ENCODE results near the gene LYRM4. TPM values are rescaled to one million over a fixed set of nuclear protein-coding genes. Genes with fewer than 3 reads are reported as not detected.

The LYRM4 gene
- total RNA-seq, 4 donors from 2014 or later: 16.9 to 20.9 (median 18.4) TPM

DNA sequence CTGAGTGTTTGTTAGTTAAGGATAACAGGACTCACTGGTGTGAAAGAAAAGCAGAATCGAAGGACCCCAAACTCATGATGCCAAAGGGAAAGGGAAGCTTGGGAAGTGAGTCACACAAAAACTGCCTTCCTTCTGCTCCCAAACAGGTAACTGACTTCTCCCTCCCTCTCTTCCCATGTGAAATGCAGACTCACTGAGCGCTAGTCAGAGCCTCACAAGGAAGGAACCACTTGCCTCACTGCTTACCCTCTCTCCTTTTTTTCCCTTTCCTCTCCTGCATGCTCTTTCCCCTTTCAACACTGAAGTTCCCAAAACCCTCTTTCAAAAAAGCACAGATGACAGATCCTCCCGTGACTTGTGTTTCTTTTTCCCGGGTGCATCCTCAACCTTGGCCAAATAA is 56.4 kb downstream of the LYRM4 start:
- Histone ChIP-seq H3K4me1 (peaks cover 55 to 70% (median 58%) of the 10 kb centered on the region in 4 donors), H3K9me3 (no peaks in the 10 kb centered on the region), H3K4me3 (no peak overlapping the region), H3K27me3 (no peaks in the 10 kb centered on the region), H3K36me3 (no peaks in the 10 kb centered on the region), H3K27ac (replicated peaks in 1 of 4) (peak overlapping the region; percentile 57 to 76 (median 62))
- TF ChIP-seq, protein P1, sequence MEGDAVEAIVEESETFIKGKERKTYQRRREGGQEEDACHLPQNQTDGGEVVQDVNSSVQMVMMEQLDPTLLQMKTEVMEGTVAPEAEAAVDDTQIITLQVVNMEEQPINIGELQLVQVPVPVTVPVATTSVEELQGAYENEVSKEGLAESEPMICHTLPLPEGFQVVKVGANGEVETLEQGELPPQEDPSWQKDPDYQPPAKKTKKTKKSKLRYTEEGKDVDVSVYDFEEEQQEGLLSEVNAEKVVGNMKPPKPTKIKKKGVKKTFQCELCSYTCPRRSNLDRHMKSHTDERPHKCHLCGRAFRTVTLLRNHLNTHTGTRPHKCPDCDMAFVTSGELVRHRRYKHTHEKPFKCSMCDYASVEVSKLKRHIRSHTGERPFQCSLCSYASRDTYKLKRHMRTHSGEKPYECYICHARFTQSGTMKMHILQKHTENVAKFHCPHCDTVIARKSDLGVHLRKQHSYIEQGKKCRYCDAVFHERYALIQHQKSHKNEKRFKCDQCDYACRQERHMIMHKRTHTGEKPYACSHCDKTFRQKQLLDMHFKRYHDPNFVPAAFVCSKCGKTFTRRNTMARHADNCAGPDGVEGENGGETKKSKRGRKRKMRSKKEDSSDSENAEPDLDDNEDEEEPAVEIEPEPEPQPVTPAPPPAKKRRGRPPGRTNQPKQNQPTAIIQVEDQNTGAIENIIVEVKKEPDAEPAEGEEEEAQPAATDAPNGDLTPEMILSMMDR (IDR thresholded peaks at IDR 0.05): no peak
- TF ChIP-seq EP300 (IDR thresholded peaks at IDR 0.05) (no peak), POLR2AphosphoS5 (IDR thresholded peaks at IDR 0.05) (no peak)
- intact Hi-C loops (cut with DNase I): no loop called here
- no peak for DNase-seq (ENCODE audit: extremely low spot score)
- 78% methylated on average over 4 of the region's 4 CpGs for WGBS

DNA sequence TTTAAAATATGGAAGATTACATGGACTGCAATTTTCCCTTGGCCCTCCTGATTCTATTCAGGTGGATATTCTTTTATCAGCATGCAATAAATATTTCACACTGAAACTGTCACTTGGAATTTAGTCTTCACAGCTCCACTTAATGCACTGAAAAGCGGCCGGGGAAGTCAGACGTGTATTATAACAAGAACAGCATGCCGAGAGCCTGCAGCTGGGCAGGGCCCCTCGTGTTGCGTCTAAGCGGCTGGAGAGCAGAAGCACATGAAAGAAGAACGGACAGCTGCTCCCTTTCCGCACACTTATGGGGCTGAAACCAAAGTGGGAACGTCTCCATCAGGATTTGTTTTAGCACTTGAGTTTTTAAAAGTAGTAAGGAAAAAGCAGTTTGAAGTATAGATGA is 57.2 kb downstream of the LYRM4 start:
- H3K36me3 ChIP-seq: no peaks in the 10 kb centered on the region
- intact Hi-C loops (cut with DNase I): no loop called here
- peaks cover 50 to 63% (median 55%) of the 10 kb centered on the region in 4 donors for H3K4me1 ChIP-seq
- no peak overlapping the region for H3K4me3 ChIP-seq
- 89% methylated on average over 10 of the region's 10 CpGs for WGBS
- no peak for DNase-seq (ENCODE audit: extremely low spot score)
- no peaks in the 10 kb centered on the region for H3K9me3 ChIP-seq
- TF ChIP-seq, protein P1 (IDR thresholded peaks at IDR 0.05): no peak
- peak overlapping the region in 2 of 4 donors; percentile 66 to 76 for H3K27ac ChIP-seq (replicated peaks in 1 of 4)
- H3K27me3 ChIP-seq: no peaks in the 10 kb centered on the region

DNA sequence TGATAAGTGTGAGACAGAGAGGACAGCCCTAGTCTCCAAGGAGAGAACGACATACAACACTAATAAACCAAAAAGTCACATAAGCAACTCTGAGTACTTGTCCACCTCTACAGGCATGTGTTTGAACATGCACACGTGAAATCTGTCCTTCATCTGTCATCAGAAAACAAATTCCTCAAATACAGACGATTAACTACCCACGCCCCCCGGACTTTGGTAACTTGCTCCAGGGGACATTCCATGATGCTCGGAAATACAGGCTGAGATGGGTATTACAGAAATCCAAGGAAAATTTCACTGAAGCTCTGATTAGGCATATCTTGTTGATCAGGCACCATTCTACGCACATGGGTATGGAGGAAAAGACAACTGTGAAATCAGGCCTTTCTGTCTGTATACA is 57.8 kb downstream of the LYRM4 start:
- DNase-seq (ENCODE audit: extremely low spot score): no peak
- no peaks in the 10 kb centered on the region for H3K36me3 ChIP-seq
- H3K27me3 ChIP-seq: no peaks in the 10 kb centered on the region
- peaks cover 44 to 57% (median 52%) of the 10 kb centered on the region in 4 donors for H3K4me1 ChIP-seq
- TF ChIP-seq POLR2AphosphoS5 (IDR thresholded peaks at IDR 0.05) (no peak), EP300 (IDR thresholded peaks at IDR 0.05) (no peak), POLR2A (IDR thresholded peaks at IDR 0.05; ENCODE audit: low read depth) (no peak)
- TF ChIP-seq, protein P1 (IDR thresholded peaks at IDR 0.05): no peak
- peak overlapping the region in 1 of 4 donors; percentile 27 for H3K27ac ChIP-seq (replicated peaks in 1 of 4)
- WGBS: 95% methylated on average over 7 of the region's 7 CpGs
- intact Hi-C loops (cut with DNase I): no loop called here
- no peaks in the 10 kb centered on the region for H3K9me3 ChIP-seq
- H3K4me3 ChIP-seq: no peak overlapping the region

DNA sequence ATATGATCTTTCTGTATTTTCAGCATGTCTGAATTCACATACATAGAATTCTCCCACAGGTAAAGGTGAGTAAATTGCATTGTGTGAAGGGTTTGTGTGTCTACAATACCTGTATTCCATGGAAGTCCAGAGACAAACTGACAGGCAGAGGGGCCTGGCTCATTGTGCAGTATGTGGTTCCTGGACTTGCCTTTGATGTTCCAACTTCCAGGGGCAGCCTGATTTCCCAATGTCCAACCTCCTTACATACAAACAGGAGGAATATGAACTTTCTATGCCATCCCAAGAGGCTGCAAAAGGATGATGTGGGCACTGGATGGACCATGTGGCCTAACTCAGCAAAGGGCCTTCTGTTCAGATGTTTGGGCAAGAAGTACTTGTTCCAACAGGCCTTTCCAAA is 58.5 kb downstream of the LYRM4 start:
- intact Hi-C loops (cut with DNase I): no loop called here
- no peak for DNase-seq (ENCODE audit: extremely low spot score)
- H3K4me3 ChIP-seq: no peak overlapping the region
- H3K9me3 ChIP-seq: no peaks in the 10 kb centered on the region
- no peaks in the 10 kb centered on the region for H3K27me3 ChIP-seq
- H3K4me1 ChIP-seq: peaks cover 36 to 55% (median 45%) of the 10 kb centered on the region in 4 donors
- H3K27ac ChIP-seq (replicated peaks in 1 of 4): no peak overlapping the region
- H3K36me3 ChIP-seq: no peaks in the 10 kb centered on the region
- TF ChIP-seq, protein P1 (IDR thresholded peaks at IDR 0.05): no peak
- TF ChIP-seq EP300 (IDR thresholded peaks at IDR 0.05) (no peak), POLR2A (IDR thresholded peaks at IDR 0.05; ENCODE audit: low read depth) (no peak), POLR2AphosphoS5 (IDR thresholded peaks at IDR 0.05) (no peak)

DNA sequence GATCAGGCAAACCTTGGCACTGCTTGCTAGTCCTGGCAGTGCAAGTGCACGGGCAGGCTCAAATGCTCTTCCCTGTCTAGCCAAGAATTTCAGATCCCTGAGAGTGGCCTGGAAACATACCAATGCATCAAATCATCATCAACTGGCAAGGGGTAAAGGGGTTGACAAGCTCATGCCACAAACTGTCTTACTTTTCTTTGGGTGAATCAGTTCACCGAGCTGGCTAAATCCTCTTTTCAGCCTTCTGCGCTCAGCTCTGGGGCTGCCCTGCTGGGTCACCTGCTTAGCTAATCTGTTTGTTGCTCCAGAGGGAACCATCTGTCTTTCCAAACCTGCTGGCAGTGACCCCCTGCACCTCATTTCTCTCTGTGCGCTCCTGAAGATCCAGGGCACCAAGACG is 59.5 kb downstream of the LYRM4 start:
- Histone ChIP-seq H3K27ac (replicated peaks in 1 of 4) (no peak overlapping the region), H3K27me3 (no peaks in the 10 kb centered on the region), H3K4me1 (peaks cover 27 to 45% (median 36%) of the 10 kb centered on the region in 4 donors), H3K9me3 (no peaks in the 10 kb centered on the region), H3K4me3 (no peak overlapping the region), H3K36me3 (no peaks in the 10 kb centered on the region)
- TF ChIP-seq, protein P1 (IDR thresholded peaks at IDR 0.05): no peak
- TF ChIP-seq EP300 (IDR thresholded peaks at IDR 0.05) (no peak), POLR2A (IDR thresholded peaks at IDR 0.05; ENCODE audit: low read depth) (no peak), POLR2AphosphoS5 (IDR thresholded peaks at IDR 0.05) (no peak)
- 72% methylated on average over 4 of the region's 5 CpGs for WGBS
- intact Hi-C loops (cut with DNase I): no loop called here
- DNase-seq (ENCODE audit: extremely low spot score): no peak

Measured in esophagus muscularis mucosa (tissue), 4 donors.